GM21717 (cell line): Measurements from ENCODE around the gene PPP6R2.
"Not testable (repeated sequence)": the region's sequence is repeated elsewhere in the genome, so short reads cannot be mapped to it uniquely, and the experiment has no call there.

Experiments
- ATAC-seq: cut with Tn5 transposase; IDR thresholded peaks from one replicate; pipeline ENCODE4 v1.9.1; 2021; ENCODE audit warnings: mild to moderate bottlenecking, moderate library complexity; ENCODE audit not compliant: unreplicated experiment

The PPP6R2 gene

GRCh38 chr22:50317674-50318073 is 25.5 kb upstream of the PPP6R2 start:
- ATAC-seq, result no peak

GRCh38 chr22:50318356-50318697 is 24.8 kb upstream of the PPP6R2 start:
- no peak for ATAC-seq

- ATAC-seq, result no peak
Measured at GRCh38 chr22:50318698-50319411, 24.3 kb upstream of the PPP6R2 start.

- no peak for ATAC-seq
Measured at GRCh38 chr22:50319503-50319951, 23.6 kb upstream of the PPP6R2 start.

GRCh38 chr22:50320116-50320515 is 23.0 kb upstream of the PPP6R2 start:
- no peak for ATAC-seq

GRCh38 chr22:50320671-50321325 is 22.3 kb upstream of the PPP6R2 start:
- no peak for ATAC-seq

- not testable (repeated sequence) for ATAC-seq
Measured at GRCh38 chr22:50322382-50323104, 20.6 kb upstream of the PPP6R2 start.

GRCh38 chr22:50323900-50324299 is 19.2 kb upstream of the PPP6R2 start:
- ATAC-seq, result no peak

GRCh38 chr22:50325444-50326224 is 17.5 kb upstream of the PPP6R2 start:
- ATAC-seq, result no peak

- no peak for ATAC-seq
Measured at GRCh38 chr22:50326225-50326955, 16.7 kb upstream of the PPP6R2 start.

GRCh38 chr22:50326956-50327710 is 16.0 kb upstream of the PPP6R2 start, which contains the start of gene DENND6B:
TSS of gene DENND6B (minus strand) at chr22:50327012. CDS start at chr22:50326988, 24 bp downstream.
- ATAC-seq, result peak; percentile 63

- ATAC-seq, result no peak
Measured at GRCh38 chr22:50327711-50328019, 15.5 kb upstream of the PPP6R2 start.

GRCh38 chr22:50329236-50329635 is 13.9 kb upstream of the PPP6R2 start:
- ATAC-seq, result no peak

- ATAC-seq, result not testable (repeated sequence)
Measured at GRCh38 chr22:50334433-50334832, 8.7 kb upstream of the PPP6R2 start.

GRCh38 chr22:50337262-50338041 is 5.7 kb upstream of the PPP6R2 start:
- ATAC-seq, result no peak

- no peak for ATAC-seq
Measured at GRCh38 chr22:50338042-50338573, 5.0 kb upstream of the PPP6R2 start.

GRCh38 chr22:50338860-50339462 is 4.2 kb upstream of the PPP6R2 start:
- ATAC-seq, result no peak
